ENCODE data around the gene FGD2. TPM values are rescaled to one million over a fixed set of nuclear protein-coding genes. Genes with fewer than 3 reads are reported as not detected.
A peak's percentile ranks its signal among the peaks of the same experiment; 100 is the strongest.
"Not testable (repeated sequence)": the region's sequence is repeated elsewhere in the genome, so short reads cannot be mapped to it uniquely, and the experiment has no call there.

Gene FGD2
- total RNA-seq, 1 donor from 2014 or later: 0.10 TPM

- Mint-ChIP-seq H3K4me1 (ENCODE audit: unreplicated experiment) (peaks cover 7% of the 10 kb centered on the region), H3K4me3 (no peak overlapping the region), H3K27me3 (no peaks in the 10 kb centered on the region), H3K27ac (no peak overlapping the region), H3K36me3 (no peaks in the 10 kb centered on the region), H3K9me3 (no peaks in the 10 kb centered on the region)
- no peak for TF ChIP-seq CTCF (conservative IDR thresholded peaks at IDR 0.05)
- DNase-seq (ENCODE audit: extremely low spot score, unreplicated experiment): no peak
Measured at GRCh38 chr6:37036146-37036545, 30.7 kb downstream of the FGD2 start.

GRCh38 chr6:37038292-37039198, 33.1 kb downstream of the FGD2 start:
- Mint-ChIP-seq H3K36me3 (no peaks in the 10 kb centered on the region), H3K27ac (peak overlapping the region; percentile 27), H3K27me3 (no peaks in the 10 kb centered on the region), H3K4me1 (ENCODE audit: unreplicated experiment) (peaks cover 7% of the 10 kb centered on the region), H3K9me3 (no peaks in the 10 kb centered on the region), H3K4me3 (no peak overlapping the region)
- TF ChIP-seq CTCF (conservative IDR thresholded peaks at IDR 0.05): no peak
- no peak for DNase-seq (ENCODE audit: extremely low spot score, unreplicated experiment)

DNA sequence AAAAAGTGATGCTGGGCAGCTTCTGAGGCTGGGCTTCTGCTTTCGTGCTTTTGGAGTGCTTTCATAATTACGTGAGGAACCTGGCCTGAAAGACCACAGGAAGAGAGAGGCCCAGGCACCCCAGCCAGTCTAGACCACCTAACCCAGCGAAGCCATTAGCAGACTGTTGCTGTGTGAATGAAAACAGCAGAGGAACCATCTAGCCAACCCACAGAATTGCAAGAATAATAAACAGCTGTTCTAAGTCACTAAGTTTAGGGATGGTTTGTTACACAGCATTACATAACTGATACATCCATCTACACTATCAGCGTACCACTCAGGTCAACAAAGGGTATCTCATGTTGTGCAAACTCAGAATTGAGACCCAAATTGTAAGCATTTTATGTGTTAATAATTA, 34.5 kb downstream of the FGD2 start:
- Mint-ChIP-seq H3K4me1 (ENCODE audit: unreplicated experiment) (peaks cover 7% of the 10 kb centered on the region), H3K9me3 (no peaks in the 10 kb centered on the region), H3K36me3 (no peaks in the 10 kb centered on the region), H3K27ac (no peak overlapping the region), H3K4me3 (no peak overlapping the region), H3K27me3 (no peaks in the 10 kb centered on the region)
- no peak for TF ChIP-seq CTCF (conservative IDR thresholded peaks at IDR 0.05)
- DNase-seq (ENCODE audit: extremely low spot score, unreplicated experiment): no peak

GRCh38 chr6:37041521-37041920, 36.1 kb downstream of the FGD2 start:
- Mint-ChIP-seq H3K9me3 (no peaks in the 10 kb centered on the region), H3K4me1 (ENCODE audit: unreplicated experiment) (peaks cover 7% of the 10 kb centered on the region), H3K36me3 (no peaks in the 10 kb centered on the region), H3K27me3 (no peaks in the 10 kb centered on the region), H3K27ac (no peak overlapping the region), H3K4me3 (no peak overlapping the region)
- no peak for DNase-seq (ENCODE audit: extremely low spot score, unreplicated experiment)
- TF ChIP-seq CTCF (conservative IDR thresholded peaks at IDR 0.05): no peak

DNA sequence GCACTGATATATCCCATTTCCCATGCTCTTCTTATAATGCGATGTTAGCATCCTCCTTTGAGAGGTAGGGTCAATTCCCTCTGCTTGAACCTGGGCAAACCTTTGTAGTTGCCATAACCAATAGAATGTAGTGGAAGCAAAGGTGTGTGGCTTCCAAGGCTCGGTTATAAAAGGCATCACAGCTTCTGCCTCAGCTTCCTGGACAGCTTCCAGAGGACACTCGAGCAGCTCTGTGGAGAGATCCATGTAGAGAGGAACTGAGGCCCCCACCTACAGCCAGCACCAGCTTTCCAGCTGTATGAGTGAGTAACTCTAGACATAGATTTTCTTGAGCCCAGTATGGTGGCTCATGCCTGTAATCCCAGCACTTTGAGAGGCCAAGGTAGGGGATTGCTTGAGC, 36.7 kb downstream of the FGD2 start:
- TF ChIP-seq CTCF (conservative IDR thresholded peaks at IDR 0.05): no peak
- H3K4me3 Mint-ChIP-seq: no peak overlapping the region
- H3K4me1 Mint-ChIP-seq (ENCODE audit: unreplicated experiment): peaks cover 7% of the 10 kb centered on the region
- H3K9me3 Mint-ChIP-seq: no peaks in the 10 kb centered on the region
- H3K27ac Mint-ChIP-seq: no peak overlapping the region
- DNase-seq (ENCODE audit: extremely low spot score, unreplicated experiment): no peak
- no peaks in the 10 kb centered on the region for H3K27me3 Mint-ChIP-seq
- no peaks in the 10 kb centered on the region for H3K36me3 Mint-ChIP-seq

DNA sequence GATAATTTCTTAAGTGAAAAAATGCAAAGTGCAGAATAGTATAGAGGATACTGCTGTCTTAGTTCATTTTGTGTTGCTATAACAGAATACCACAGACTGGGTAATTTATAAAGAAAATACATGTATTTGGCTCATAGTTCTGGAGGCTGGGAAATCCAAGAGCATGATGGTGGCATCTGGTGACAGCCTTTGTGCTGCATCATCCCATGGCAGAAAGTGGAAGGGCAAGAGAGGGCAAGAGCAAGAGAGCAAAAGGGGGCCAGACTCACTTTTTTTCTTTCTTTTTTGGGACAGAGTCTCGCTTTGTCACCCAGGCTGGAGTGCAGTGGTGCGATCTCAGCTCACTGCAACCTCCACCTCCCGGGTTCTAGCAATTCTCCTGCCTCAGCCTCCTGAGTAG, 37.6 kb downstream of the FGD2 start:
- not testable (repeated sequence) for H3K4me3 Mint-ChIP-seq; H3K4me1 Mint-ChIP-seq (ENCODE audit: unreplicated experiment); H3K27ac Mint-ChIP-seq; H3K9me3 Mint-ChIP-seq; DNase-seq (ENCODE audit: extremely low spot score, unreplicated experiment); H3K27me3 Mint-ChIP-seq; H3K36me3 Mint-ChIP-seq
